Hepatocyte (in vitro differentiated cells): ENCODE measurements around the gene RAB3IL1. TPM values are rescaled to one million over a fixed set of nuclear protein-coding genes. Genes with fewer than 3 reads are reported as not detected.

Experiments used
- DNase-seq: peaks from one replicate; pipeline ENCODE4 v3.0.0-alpha.2; 2016; ENCODE audit warnings: low spot score
- H2AFZ ChIP-seq: fragments of 200-600 bp; sonication (generic); 2 replicates; pipeline ENCODE4 v1.6.0; 2016; ENCODE audit warnings: antibody characterized with exemption, mild to moderate bottlenecking
- H3K27ac ChIP-seq: fragments of 200-600 bp; sonication (generic); 2 replicates; pipeline ENCODE4 v1.5.1; 2016; ENCODE audit warnings: mild to moderate bottlenecking
- H3K27me3 ChIP-seq: fragments of 200-600 bp; sonication (generic); 2 replicates; pipeline ENCODE4 v1.6.1; 2016
- H3K36me3 ChIP-seq: fragments of 200-600 bp; sonication (generic); replicated peaks from 2 replicates; pipeline ENCODE4 v1.5.1; 2016; ENCODE audit warnings: low read depth; ENCODE audit not compliant: insufficient read depth
- H3K4me1 ChIP-seq: fragments of 200-600 bp; sonication (generic); 2 replicates; pipeline ENCODE4 v1.5.1; 2016; ENCODE audit warnings: mild to moderate bottlenecking, moderate library complexity; ENCODE audit not compliant: insufficient read depth
- H3K4me2 ChIP-seq: fragments of 200-600 bp; sonication (generic); 2 replicates; pipeline ENCODE4 v1.6.0; 2016
- H3K4me3 ChIP-seq: fragments of 200-600 bp; sonication (generic); 2 replicates; pipeline ENCODE4 v1.5.1; 2016; ENCODE audit warnings: mild to moderate bottlenecking
- H3K79me2 ChIP-seq: fragments of 200-600 bp; sonication (generic); 2 replicates; pipeline ENCODE4 v1.6.0; 2017; ENCODE audit warnings: mild to moderate bottlenecking
- H3K9me2 ChIP-seq: fragments of 200-600 bp; sonication (generic); replicated peaks from 2 replicates; pipeline ENCODE4 v1.6.0; 2017; ENCODE audit warnings: mild to moderate bottlenecking; ENCODE audit not compliant: insufficient read depth
- H3K9me3 ChIP-seq: fragments of 200-600 bp; sonication (generic); 2 replicates; pipeline ENCODE4 v1.5.1; 2016; ENCODE audit warnings: low read depth, mild to moderate bottlenecking
- H4K20me1 ChIP-seq: fragments of 200-600 bp; sonication (generic); 2 replicates; pipeline ENCODE4 v1.6.0; 2016; ENCODE audit warnings: mild to moderate bottlenecking; ENCODE audit not compliant: insufficient read depth, poor library complexity, severe bottlenecking
- EZH2 ChIP-seq: fragments of 200-600 bp; sonication (generic); IDR thresholded peaks from 2 replicates; pipeline ENCODE4 v1.6.1; 2016; ENCODE audit warnings: antibody characterized with exemption, mild to moderate bottlenecking, borderline replicate concordance
- EZH2phosphoT487 ChIP-seq: fragments of 200-600 bp; sonication (generic); IDR thresholded peaks from one replicate; pipeline ENCODE4 v1.6.1; 2018; ENCODE audit warnings: antibody characterized with exemption, mild to moderate bottlenecking, low read depth, moderate library complexity; ENCODE audit not compliant: unreplicated experiment, severe bottlenecking
- WGBS: methylation state at CpG from one replicate; pipeline ENCODE4 v1.1.6; 2016; ENCODE audit warnings: low lambda C conversion rate; ENCODE audit errors: missing lambda C conversion rate; 5-methylcytosine and 5-hydroxymethylcytosine counted together
- polyA plus RNA-seq: library from polyadenylated mRNA; unstranded; fragments of >200 nt; fragmentation: Nextera tagmentation; extraction: Ambion mirVana; gene quantifications from 2 replicates; pipeline ENCODE4 v1.2.1, GENCODE V29; 2016
- total RNA-seq: library from RNA; depleted of rRNA; stranded (reverse); fragments of >200 nt; gene quantifications from 2 replicates; pipeline ENCODE4 v1.2.3, GENCODE V29; 2014
- TF ChIP-seq, protein P1 (sequence below): fragments of 200-600 bp; sonication (generic); IDR thresholded peaks from 2 replicates; pipeline ENCODE4 v1.5.1; 2016; ENCODE audit warnings: antibody characterized with exemption, mild to moderate bottlenecking; ENCODE audit not compliant: poor library complexity

RAB3IL1 gene
- total and polyA plus RNA-seq, 2 experiments from 2014 or later: 10.8 to 18.6 TPM

DNA sequence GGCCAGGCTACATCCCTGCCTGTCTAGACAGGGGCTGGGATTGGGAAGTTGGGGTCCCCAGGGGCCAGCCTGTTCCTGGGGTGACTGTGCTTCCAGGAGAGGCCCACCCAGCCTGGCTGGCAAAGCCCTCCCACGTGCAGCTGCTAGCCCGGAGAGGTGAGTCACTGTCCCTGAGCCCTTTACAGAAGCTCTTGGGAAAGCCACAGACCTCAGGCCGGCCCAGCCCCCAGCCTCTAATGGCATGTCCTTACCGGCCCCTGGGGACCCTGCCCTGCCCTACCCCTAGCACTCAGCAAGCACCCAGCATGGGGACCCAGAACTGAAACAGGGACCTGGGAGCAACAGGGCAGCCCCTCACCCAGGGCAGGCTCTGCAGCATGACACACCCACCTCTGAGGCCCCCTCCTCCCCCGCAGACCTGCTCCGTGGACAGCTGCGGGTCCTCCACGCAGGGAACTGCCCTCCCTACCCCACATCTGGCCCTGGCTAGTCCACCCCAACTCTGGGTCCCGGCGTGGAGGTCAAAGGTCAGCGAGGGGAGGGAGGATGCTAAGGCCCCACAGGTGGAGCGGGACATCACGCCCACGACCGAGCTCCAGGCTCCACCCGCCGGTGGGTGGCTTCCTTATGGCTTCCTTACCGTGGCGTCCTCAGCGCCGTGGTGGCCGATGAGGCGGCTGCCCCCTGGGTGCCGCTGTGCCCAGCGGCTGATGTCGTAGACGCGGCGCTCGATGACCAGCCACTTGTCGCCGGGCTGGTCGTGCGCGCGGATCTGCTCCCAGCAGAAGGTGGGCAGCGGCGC, 26.6 kb downstream of the RAB3IL1 start:
- peak; percentile 81 for DNase-seq
- WGBS: 0% methylated on average over 29 of the region's 38 CpGs
- H3K9me3 ChIP-seq: no peaks in the 10 kb centered on the region
- H3K79me2 ChIP-seq: no peaks in the 10 kb centered on the region
- H2AFZ ChIP-seq: peak overlapping the region; percentile 90
- no peaks in the 10 kb centered on the region for H4K20me1 ChIP-seq
- TF ChIP-seq, protein P1, sequence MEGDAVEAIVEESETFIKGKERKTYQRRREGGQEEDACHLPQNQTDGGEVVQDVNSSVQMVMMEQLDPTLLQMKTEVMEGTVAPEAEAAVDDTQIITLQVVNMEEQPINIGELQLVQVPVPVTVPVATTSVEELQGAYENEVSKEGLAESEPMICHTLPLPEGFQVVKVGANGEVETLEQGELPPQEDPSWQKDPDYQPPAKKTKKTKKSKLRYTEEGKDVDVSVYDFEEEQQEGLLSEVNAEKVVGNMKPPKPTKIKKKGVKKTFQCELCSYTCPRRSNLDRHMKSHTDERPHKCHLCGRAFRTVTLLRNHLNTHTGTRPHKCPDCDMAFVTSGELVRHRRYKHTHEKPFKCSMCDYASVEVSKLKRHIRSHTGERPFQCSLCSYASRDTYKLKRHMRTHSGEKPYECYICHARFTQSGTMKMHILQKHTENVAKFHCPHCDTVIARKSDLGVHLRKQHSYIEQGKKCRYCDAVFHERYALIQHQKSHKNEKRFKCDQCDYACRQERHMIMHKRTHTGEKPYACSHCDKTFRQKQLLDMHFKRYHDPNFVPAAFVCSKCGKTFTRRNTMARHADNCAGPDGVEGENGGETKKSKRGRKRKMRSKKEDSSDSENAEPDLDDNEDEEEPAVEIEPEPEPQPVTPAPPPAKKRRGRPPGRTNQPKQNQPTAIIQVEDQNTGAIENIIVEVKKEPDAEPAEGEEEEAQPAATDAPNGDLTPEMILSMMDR: no peak
- no peak for TF ChIP-seq EZH2
- TF ChIP-seq EZH2phosphoT487: no peak
- H3K4me3 ChIP-seq: peak overlapping the region; percentile 92
- H3K9me2 ChIP-seq: no peaks in the 10 kb centered on the region
- peaks cover 9% of the 10 kb centered on the region for H3K4me1 ChIP-seq
- peak overlapping the region; percentile 67 for H3K27ac ChIP-seq
- H3K4me2 ChIP-seq: peak overlapping the region; percentile 100
- H3K27me3 ChIP-seq: no peaks in the 10 kb centered on the region
- no peaks in the 10 kb centered on the region for H3K36me3 ChIP-seq

DNA sequence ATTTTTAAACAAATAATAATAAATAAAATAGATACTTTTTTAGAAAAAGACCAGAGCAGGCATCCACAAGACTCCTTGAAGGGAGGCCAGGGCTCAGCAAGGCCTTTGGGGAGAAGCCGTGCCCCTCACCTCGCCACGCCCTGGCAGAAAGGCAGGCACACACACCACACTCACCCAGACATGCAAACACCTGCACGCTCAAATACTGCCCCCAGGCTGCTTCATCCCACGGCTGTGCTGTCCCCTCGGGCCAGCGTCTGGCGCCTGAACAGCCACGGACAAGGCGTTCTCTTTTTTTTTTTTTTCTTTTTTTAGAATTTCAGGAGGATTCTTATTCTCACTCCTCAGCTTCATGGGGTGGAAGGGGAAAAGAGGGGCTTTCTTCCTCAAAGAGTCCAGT, 27.5 kb downstream of the RAB3IL1 start:
- WGBS: 81% methylated on average over 10 of the region's 10 CpGs
- Histone ChIP-seq H2AFZ (no peak overlapping the region), H3K4me1 (peaks cover 9% of the 10 kb centered on the region), H3K4me3 (no peak overlapping the region), H3K79me2 (no peaks in the 10 kb centered on the region), H3K9me2 (no peaks in the 10 kb centered on the region), H3K9me3 (no peaks in the 10 kb centered on the region), H3K4me2 (peak overlapping the region; percentile 100), H4K20me1 (no peaks in the 10 kb centered on the region), H3K36me3 (no peaks in the 10 kb centered on the region), H3K27ac (no peak overlapping the region), H3K27me3 (no peaks in the 10 kb centered on the region)
- TF ChIP-seq EZH2phosphoT487 (no peak), EZH2 (no peak)
- TF ChIP-seq, protein P1: no peak
- DNase-seq: no peak

DNA sequence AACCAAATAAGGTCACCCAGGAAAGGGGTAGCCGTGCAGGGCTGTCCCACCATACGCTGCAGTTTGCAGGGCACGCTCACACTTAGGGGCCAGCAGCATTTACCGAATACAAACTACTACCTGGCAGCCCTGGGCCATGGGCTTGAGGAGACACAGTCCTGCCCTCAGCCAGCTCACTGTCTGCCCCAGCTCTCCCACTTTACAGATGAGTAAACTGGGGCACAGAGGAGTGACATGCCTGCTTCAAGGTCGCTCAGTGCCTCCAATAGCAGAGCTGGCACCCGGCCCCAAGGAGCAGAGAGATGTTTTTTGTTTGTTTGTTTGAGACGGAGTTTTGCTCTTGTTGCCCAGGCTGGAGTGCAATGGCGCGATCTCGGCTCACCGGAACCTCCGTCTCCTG, 28.8 kb downstream of the RAB3IL1 start:
- H3K9me2 ChIP-seq: no peaks in the 10 kb centered on the region
- no peaks in the 10 kb centered on the region for H4K20me1 ChIP-seq
- TF ChIP-seq, protein P1: no peak
- TF ChIP-seq EZH2: no peak
- no peak for TF ChIP-seq EZH2phosphoT487
- no peaks in the 10 kb centered on the region for H3K27me3 ChIP-seq
- no peaks in the 10 kb centered on the region for H3K9me3 ChIP-seq
- H3K79me2 ChIP-seq: no peaks in the 10 kb centered on the region
- H3K4me2 ChIP-seq: no peak overlapping the region
- H3K4me3 ChIP-seq: no peak overlapping the region
- 95% methylated on average over 12 of the region's 12 CpGs for WGBS
- no peak for DNase-seq
- peaks cover 9% of the 10 kb centered on the region for H3K4me1 ChIP-seq
- H3K36me3 ChIP-seq: no peaks in the 10 kb centered on the region
- H3K27ac ChIP-seq: no peak overlapping the region
- H2AFZ ChIP-seq: no peak overlapping the region
